HepG2 (cell line): ENCODE measurements around the gene ZNF804A. TPM values are rescaled to one million over a fixed set of nuclear protein-coding genes. Genes with fewer than 3 reads are reported as not detected.

Experiments
- ATAC-seq: fragments of 200-7000 bp; cut with Tn5 transposase; 3 replicates; pipeline ENCODE4 v1.9.1; 2020; ENCODE audit warnings: mild to moderate bottlenecking, moderate library complexity
- BruUV-seq: library from RNA; stranded (reverse); fragments of 400-500 nt; replicated peaks from 2 replicates; lab custom pipeline; 2021; lab: Mats Ljungman, UMichigan
- CTCF ChIA-PET: fragments of 300-600 bp; formaldehyde crosslinking; extraction: SDS; loops from one replicate; lab custom pipeline; 2021; ENCODE audit warnings: low total read pairs, inconsistent platforms, low intra/inter-chr PET ratio; lab: Yijun Ruan, JAX
- POLR2A ChIA-PET: fragments of 350-600 bp; sonication (Branson Sonifier 250); formaldehyde crosslinking; loops from one replicate; lab custom pipeline; 2020; ENCODE audit warnings: antibody characterized with exemption, inconsistent platforms; lab: Yijun Ruan, JAX
- DNase-seq: peaks from one replicate; pipeline ENCODE4 v3.0.0-alpha.2; 2015; ENCODE audit warnings: low spot score
- FAIRE-seq: peaks from 3 replicates; lab custom pipeline; 2011; peaks lifted over from hg19 to GRCh38; lab: Jason Lieb, UNC
- H2AFZ ChIP-seq: one replicate; pipeline ENCODE4 v1.6.1; 2011; ENCODE audit warnings: low read length, inconsistent platforms
- H3K27ac ChIP-seq: fragments of 300-600 bp; 3 replicates; pipeline ENCODE4 v1.8.0; 2011; ENCODE audit warnings: mixed run types, mild to moderate bottlenecking, mixed read lengths, low read length, inconsistent platforms; ENCODE audit not compliant: insufficient read depth; ENCODE audit errors: extremely low read length
- H3K27me3 ChIP-seq, 2 experiments: fragments of 200-600 bp in 1 of 2; 2 replicates in 1 of 2; 3 replicates in 1 of 2; pipeline versions ENCODE4 v1.6.0 to v1.8.0; 2011; ENCODE audit warnings: low read length in 2 of 2, mild to moderate bottlenecking in 2 of 2, moderate library complexity in 2 of 2, inconsistent platforms in 1 of 2; ENCODE audit not compliant: insufficient read depth in 2 of 2, control insufficient read depth in 1 of 2
- H3K36me3 ChIP-seq, 2 experiments: fragments of 200-600 bp in 1 of 2; replicated peaks in 1 of 2; 2 replicates in 1 of 2; 3 replicates in 1 of 2; pipeline versions ENCODE4 v1.5.1 to v1.8.0; 2011; ENCODE audit warnings: low read length in 2 of 2, inconsistent platforms in 1 of 2; ENCODE audit not compliant: insufficient read depth in 2 of 2, control insufficient read depth in 1 of 2
- H3K4me1 ChIP-seq: 2 replicates; pipeline ENCODE4 v1.5.1; 2012; ENCODE audit warnings: low read length, inconsistent platforms; ENCODE audit not compliant: insufficient read depth
- H3K4me2 ChIP-seq: 2 replicates; pipeline ENCODE4 v1.6.0; 2011; ENCODE audit warnings: low read depth, low read length, inconsistent platforms
- H3K4me3 ChIP-seq, 3 experiments: fragments of 200-600 bp in 1 of 3; sonication (generic), shearing (Covaris generic) in 1 of 3; replicated peaks in 1 of 3; 2 replicates each; pipeline ENCODE4 v1.5.1; 2011 to 2016; ENCODE audit warnings: low read length in 3 of 3, inconsistent platforms in 2 of 3, low read depth in 2 of 3, mild to moderate bottlenecking in 2 of 3, control low read depth in 1 of 3, mixed read lengths in 1 of 3; ENCODE audit not compliant: insufficient read depth in 1 of 3
- H3K79me2 ChIP-seq: one replicate; pipeline ENCODE4 v1.6.1; 2011; ENCODE audit warnings: low read length, inconsistent platforms; ENCODE audit not compliant: insufficient read depth
- H3K9ac ChIP-seq: 2 replicates; pipeline ENCODE4 v1.6.0; 2011; ENCODE audit warnings: mild to moderate bottlenecking, low read depth, low read length, inconsistent platforms; ENCODE audit not compliant: insufficient read depth
- H3K9me3 ChIP-seq: 2 replicates; pipeline ENCODE4 v1.5.1; 2012; ENCODE audit warnings: mild to moderate bottlenecking, low read length
- H4K20me1 ChIP-seq: 2 replicates; pipeline ENCODE4 v1.6.0; 2011; ENCODE audit warnings: inconsistent platforms, mild to moderate bottlenecking, low read length, moderate library complexity; ENCODE audit not compliant: insufficient read depth
- ASH2L ChIP-seq: fragments of 300-600, 200-600 bp; sonication (generic); IDR thresholded peaks from 2 replicates; pipeline ENCODE4 v1.7.0; 2017; ENCODE audit warnings: low read depth, mild to moderate bottlenecking, moderate library complexity, mixed read lengths, low read length; ENCODE audit not compliant: insufficient read length
- BRD4 ChIP-seq: sonication (generic); formaldehyde crosslinking; IDR thresholded peaks from 2 replicates; pipeline ENCODE4 v1.4.0; 2020; ENCODE audit warnings: missing genetic modification reagents
- CCDC6 ChIP-seq: sonication (generic); formaldehyde crosslinking; IDR thresholded peaks from 2 replicates; pipeline ENCODE4 v1.8.1; 2022; ENCODE audit warnings: mild to moderate bottlenecking, missing genetic modification reagents, moderate library complexity
- HNRNPL ChIP-seq: fragments of 200-400 bp; formaldehyde crosslinking; IDR thresholded peaks from 2 replicates; pipeline ENCODE4 v1.6.1; 2017; ENCODE audit warnings: mild to moderate bottlenecking, low read depth, low read length
- KDM1A ChIP-seq: IDR thresholded peaks from 2 replicates; pipeline ENCODE4 v1.6.1; 2016; ENCODE audit warnings: missing compliant biosample characterization
- PAX8 ChIP-seq: sonication (generic); formaldehyde crosslinking; IDR thresholded peaks from 2 replicates; pipeline ENCODE4 v1.8.0; 2022; ENCODE audit warnings: mild to moderate bottlenecking, missing genetic modification reagents, borderline replicate concordance
- POGZ ChIP-seq: sonication (generic); formaldehyde crosslinking; IDR thresholded peaks from 2 replicates; pipeline ENCODE4 v1.4.0; 2020; ENCODE audit warnings: mild to moderate bottlenecking, missing genetic modification reagents
- SALL2 ChIP-seq: sonication (generic); formaldehyde crosslinking; IDR thresholded peaks from 2 replicates; pipeline ENCODE4 v1.8.1; 2023; ENCODE audit warnings: mild to moderate bottlenecking, missing genetic modification reagents, inconsistent platforms
- SNAI1 ChIP-seq: sonication (generic); formaldehyde crosslinking; IDR thresholded peaks from 2 replicates; pipeline ENCODE4 v1.5.0; 2020; ENCODE audit warnings: mild to moderate bottlenecking, missing genetic modification reagents, borderline replicate concordance
- SRSF1 ChIP-seq: fragments of 200-400 bp; formaldehyde crosslinking; optimal IDR thresholded peaks from 2 replicates; pipeline ENCODE3; 2017; ENCODE audit warnings: mild to moderate bottlenecking, low read depth, low read length, moderate library complexity
- TBL1XR1 ChIP-seq: fragments of 150-350 bp; IDR thresholded peaks from 2 replicates; pipeline ENCODE4 v1.6.1; 2014; ENCODE audit warnings: borderline replicate concordance, low read length; ENCODE audit not compliant: partially characterized antibody
- YEATS2 ChIP-seq: sonication (generic); formaldehyde crosslinking; IDR thresholded peaks from 2 replicates; pipeline ENCODE4 v1.4.0; 2020; ENCODE audit warnings: missing genetic modification reagents, borderline replicate concordance
- ZFP41 ChIP-seq: sonication (generic); formaldehyde crosslinking; IDR thresholded peaks from 2 replicates; pipeline ENCODE4 v1.4.0; 2020; ENCODE audit warnings: mild to moderate bottlenecking, missing genetic modification reagents, borderline replicate concordance
- ZMYM3 ChIP-seq: sonication (generic); formaldehyde crosslinking; IDR thresholded peaks from 2 replicates; pipeline ENCODE4 v1.5.1; 2020; ENCODE audit warnings: mild to moderate bottlenecking, missing genetic modification reagents
- ZNF263 ChIP-seq: sonication (generic); formaldehyde crosslinking; IDR thresholded peaks from 2 replicates; pipeline ENCODE4 v1.4.0; 2020; ENCODE audit warnings: missing genetic modification reagents
- ZNF468 ChIP-seq: sonication (generic); formaldehyde crosslinking; IDR thresholded peaks from 2 replicates; pipeline ENCODE4 v1.8.0; 2022; ENCODE audit warnings: mild to moderate bottlenecking, moderate library complexity, missing genetic modification reagents
- ZSCAN22 ChIP-seq: sonication (generic); formaldehyde crosslinking; IDR thresholded peaks from 2 replicates; pipeline ENCODE4 v1.4.0; 2020; ENCODE audit warnings: mild to moderate bottlenecking, missing genetic modification reagents
- in situ Hi-C: cut with HindIII; loops from 2 replicates; pipeline ENCODE4 v1.10.0; 2017; ENCODE audit warnings: low pct_unique_long_range_greater_than_20kb; ENCODE audit not compliant: extremely low pct_ligation_motif_present
- intact Hi-C: fragments of 100-400 bp; cut with micrococcal nuclease; formaldehyde crosslinking; loops from one replicate; pipeline ENCODE4 v1.10.0; 2022; ENCODE audit not compliant: unreplicated experiment
- polyA plus RNA-seq, 8 experiments: library from polyadenylated mRNA; depleted of rRNA in 3 of 8; stranded (reverse) in 7 of 8; unstranded in 1 of 8; fragments of >200 nt; fragmentation: Illumina TruSeq in 4 of 8; extraction: Trizol in 4 of 8; gene quantifications; 2 replicates each; pipeline versions ENCODE4 v1.2.1 to v1.2.3, GENCODE V29; 2011 to 2016; ENCODE audit warnings: low read depth in 4 of 8, missing spikeins in 1 of 8, mixed read lengths in 1 of 8; ENCODE audit not compliant: insufficient read depth in 1 of 8
- total RNA-seq, 5 experiments: library from RNA; depleted of rRNA; stranded (reverse); fragments of >200 nt; fragmentation: Illumina TruSeq; extraction: Trizol; gene quantifications; 2 replicates each; pipeline ENCODE4 v1.2.3, GENCODE V29; 2016; ENCODE audit warnings: low read depth in 1 of 5
- TF ChIP-seq, protein P1 (sequence below): IDR thresholded peaks from 2 replicates; pipeline ENCODE4 v1.6.1; 2016; ENCODE audit warnings: mild to moderate bottlenecking
- TF ChIP-seq, protein P2 (sequence below): IDR thresholded peaks from 2 replicates; pipeline ENCODE4 v1.6.1; 2012; ENCODE audit warnings: low read length, improper control_type of control experiment
- TF ChIP-seq, protein P3 (sequence below): sonication (generic); formaldehyde crosslinking; IDR thresholded peaks from 2 replicates; pipeline ENCODE4 v1.4.0; 2020; ENCODE audit warnings: missing genetic modification reagents, mild to moderate bottlenecking, borderline replicate concordance

The ZNF804A gene
- total and polyA plus RNA-seq, 2 of the 13 experiments (the other 11 are each of a cell fraction or from before 2014, with no cell fraction given) = 0.07 to 0.09 TPM

DNA sequence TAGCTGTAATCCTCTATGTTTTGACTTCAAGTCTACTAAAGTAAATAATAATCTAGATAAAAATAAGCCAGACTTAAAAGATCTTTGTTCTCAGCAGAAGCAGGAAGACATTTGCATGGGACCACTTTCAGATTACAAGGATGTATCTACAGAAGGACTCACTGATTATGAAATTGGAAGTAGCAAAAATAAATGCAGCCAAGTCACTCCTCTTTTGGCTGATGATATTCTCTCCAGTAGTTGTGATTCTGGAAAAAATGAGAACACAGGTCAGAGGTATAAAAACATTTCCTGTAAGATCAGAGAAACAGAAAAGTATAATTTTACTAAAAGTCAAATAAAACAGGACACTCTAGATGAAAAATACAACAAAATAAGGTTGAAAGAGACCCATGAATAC is 338.4 kb downstream of the ZNF804A start:
- intact Hi-C loops = no loop called here
- no peak overlapping the region for H3K9ac ChIP-seq
- ChIA-PET CTCF (no interaction called here), POLR2A (no interaction called here)
- no peaks in the 10 kb centered on the region for H3K4me1 ChIP-seq
- FAIRE-seq (no peak), ATAC-seq (no peak), DNase-seq (no peak)
- no peaks in the 10 kb centered on the region for H3K36me3 ChIP-seq
- TF ChIP-seq ZNF468 (CRISPR knock-in tag) = no peak
- TF ChIP-seq, protein P1, sequence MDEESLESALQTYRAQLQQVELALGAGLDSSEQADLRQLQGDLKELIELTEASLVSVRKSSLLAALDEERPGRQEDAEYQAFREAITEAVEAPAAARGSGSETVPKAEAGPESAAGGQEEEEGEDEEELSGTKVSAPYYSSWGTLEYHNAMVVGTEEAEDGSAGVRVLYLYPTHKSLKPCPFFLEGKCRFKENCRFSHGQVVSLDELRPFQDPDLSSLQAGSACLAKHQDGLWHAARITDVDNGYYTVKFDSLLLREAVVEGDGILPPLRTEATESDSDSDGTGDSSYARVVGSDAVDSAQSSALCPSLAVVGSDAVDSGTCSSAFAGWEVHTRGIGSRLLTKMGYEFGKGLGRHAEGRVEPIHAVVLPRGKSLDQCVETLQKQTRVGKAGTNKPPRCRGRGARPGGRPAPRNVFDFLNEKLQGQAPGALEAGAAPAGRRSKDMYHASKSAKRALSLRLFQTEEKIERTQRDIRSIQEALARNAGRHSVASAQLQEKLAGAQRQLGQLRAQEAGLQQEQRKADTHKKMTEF = no peak
- no peak for TF ChIP-seq HNRNPL
- no peak for TF ChIP-seq KDM1A (CRISPR knock-in tag)
- TF ChIP-seq, protein P2, sequence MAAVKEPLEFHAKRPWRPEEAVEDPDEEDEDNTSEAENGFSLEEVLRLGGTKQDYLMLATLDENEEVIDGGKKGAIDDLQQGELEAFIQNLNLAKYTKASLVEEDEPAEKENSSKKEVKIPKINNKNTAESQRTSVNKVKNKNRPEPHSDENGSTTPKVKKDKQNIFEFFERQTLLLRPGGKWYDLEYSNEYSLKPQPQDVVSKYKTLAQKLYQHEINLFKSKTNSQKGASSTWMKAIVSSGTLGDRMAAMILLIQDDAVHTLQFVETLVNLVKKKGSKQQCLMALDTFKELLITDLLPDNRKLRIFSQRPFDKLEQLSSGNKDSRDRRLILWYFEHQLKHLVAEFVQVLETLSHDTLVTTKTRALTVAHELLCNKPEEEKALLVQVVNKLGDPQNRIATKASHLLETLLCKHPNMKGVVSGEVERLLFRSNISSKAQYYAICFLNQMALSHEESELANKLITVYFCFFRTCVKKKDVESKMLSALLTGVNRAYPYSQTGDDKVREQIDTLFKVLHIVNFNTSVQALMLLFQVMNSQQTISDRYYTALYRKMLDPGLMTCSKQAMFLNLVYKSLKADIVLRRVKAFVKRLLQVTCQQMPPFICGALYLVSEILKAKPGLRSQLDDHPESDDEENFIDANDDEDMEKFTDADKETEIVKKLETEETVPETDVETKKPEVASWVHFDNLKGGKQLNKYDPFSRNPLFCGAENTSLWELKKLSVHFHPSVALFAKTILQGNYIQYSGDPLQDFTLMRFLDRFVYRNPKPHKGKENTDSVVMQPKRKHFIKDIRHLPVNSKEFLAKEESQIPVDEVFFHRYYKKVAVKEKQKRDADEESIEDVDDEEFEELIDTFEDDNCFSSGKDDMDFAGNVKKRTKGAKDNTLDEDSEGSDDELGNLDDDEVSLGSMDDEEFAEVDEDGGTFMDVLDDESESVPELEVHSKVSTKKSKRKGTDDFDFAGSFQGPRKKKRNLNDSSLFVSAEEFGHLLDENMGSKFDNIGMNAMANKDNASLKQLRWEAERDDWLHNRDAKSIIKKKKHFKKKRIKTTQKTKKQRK = no peak
- TF ChIP-seq SRSF1 = no peak
- no peak for TF ChIP-seq SALL2 (CRISPR knock-in tag)
- TF ChIP-seq POGZ (CRISPR knock-in tag) = no peak
- TF ChIP-seq ZSCAN22 = no peak
- TF ChIP-seq SNAI1 (CRISPR knock-in tag) = no peak
- no peak for TF ChIP-seq CCDC6 (CRISPR knock-in tag)
- TF ChIP-seq ZMYM3 (CRISPR knock-in tag) = no peak
- TF ChIP-seq PAX8 (CRISPR knock-in tag) = no peak
- TF ChIP-seq ASH2L = no peak
- TF ChIP-seq ZFP41 (CRISPR knock-in tag) = no peak
- TF ChIP-seq YEATS2 = no peak
- no peak for TF ChIP-seq ZNF263
- TF ChIP-seq BRD4 (CRISPR knock-in tag) = no peak
- TF ChIP-seq, protein P3, sequence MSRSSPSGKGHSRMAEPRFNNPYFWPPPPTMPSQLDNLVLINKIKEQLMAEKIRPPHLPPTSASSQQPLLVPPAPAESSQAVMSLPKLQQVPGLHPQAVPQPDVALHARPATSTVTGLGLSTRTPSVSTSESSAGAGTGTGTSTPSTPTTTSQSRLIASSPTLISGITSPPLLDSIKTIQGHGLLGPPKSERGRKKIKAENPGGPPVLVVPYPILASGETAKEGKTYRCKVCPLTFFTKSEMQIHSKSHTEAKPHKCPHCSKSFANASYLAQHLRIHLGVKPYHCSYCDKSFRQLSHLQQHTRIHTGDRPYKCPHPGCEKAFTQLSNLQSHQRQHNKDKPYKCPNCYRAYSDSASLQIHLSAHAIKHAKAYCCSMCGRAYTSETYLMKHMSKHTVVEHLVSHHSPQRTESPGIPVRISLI (CRISPR knock-in tag) = no peak
- TF ChIP-seq TBL1XR1 = no peak
- in situ Hi-C loops = no loop called here
- no TSS peak for BruUV-seq
- no peak overlapping the region for H2AFZ ChIP-seq
- H3K79me2 ChIP-seq = no peaks in the 10 kb centered on the region
- H3K27me3 ChIP-seq = no peaks in the 10 kb centered on the region
- no peaks in the 10 kb centered on the region for H4K20me1 ChIP-seq
- H3K9me3 ChIP-seq = peaks cover 45% of the 10 kb centered on the region
- no peak overlapping the region for H3K4me3 ChIP-seq
- no peak overlapping the region for H3K4me2 ChIP-seq
- no peak overlapping the region for H3K27ac ChIP-seq
